OCI-LY3 (cell line): ENCODE measurements around the gene NCL.
A peak's percentile ranks its signal among the peaks of the same experiment; 100 is the strongest.

Experiments
- CTCF ChIP-seq: fragments of 200-600, 300-600 bp; sonication (generic); IDR thresholded peaks from 2 replicates; pipeline ENCODE4 v1.5.1; 2014; ENCODE audit warnings: antibody characterized with exemption, low read length, low read depth
- EZH2phosphoT487 ChIP-seq: fragments of 200-600 bp; shearing (Covaris generic); IDR thresholded peaks from 2 replicates; pipeline ENCODE4 v1.6.1; 2018; ENCODE audit warnings: antibody characterized with exemption, mixed run types, low read depth

- TF ChIP-seq CTCF, result peak; percentile 70
- no peak for TF ChIP-seq EZH2phosphoT487
Measured at GRCh38 chr2:231411831-231412617, 52.3 kb downstream of the NCL start.
